ENCODE results near the gene CAPN15.
A peak's percentile ranks its signal among the peaks of the same experiment; 100 is the strongest.

DNA sequence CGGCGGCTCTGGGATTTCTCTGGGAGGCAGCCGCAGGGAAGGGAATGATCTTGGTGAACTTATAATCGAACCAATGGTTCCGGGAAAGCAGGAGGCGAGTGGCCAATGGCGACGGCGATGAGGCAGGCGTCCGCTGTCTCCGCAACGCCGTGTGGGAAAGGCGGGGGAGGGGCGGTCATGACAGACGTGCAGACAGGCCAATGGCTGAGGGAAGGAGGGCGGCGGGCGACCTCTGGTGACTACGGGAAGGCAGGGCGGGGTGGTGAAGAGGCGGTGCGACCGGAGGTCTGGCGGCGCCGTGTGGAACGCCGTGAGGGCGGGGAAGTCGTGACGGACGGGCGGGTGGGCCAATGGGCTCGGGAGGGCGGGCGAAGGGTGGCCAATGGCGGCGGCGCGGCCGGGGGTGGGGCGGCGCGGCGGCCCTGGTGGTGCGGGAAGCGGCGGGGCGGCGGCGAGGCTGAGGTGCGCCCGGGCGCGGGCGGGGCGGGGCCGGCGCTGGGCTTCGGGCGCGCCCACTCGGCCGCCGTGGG lies 62.2 kb downstream of the CAPN15 start, which contains the start of gene RAB40C:
- TF ChIP-seq POLR2A (IDR thresholded peaks at IDR 0.05) = peak in 1 of 2 donors; percentile 47
- TF ChIP-seq, protein P1, sequence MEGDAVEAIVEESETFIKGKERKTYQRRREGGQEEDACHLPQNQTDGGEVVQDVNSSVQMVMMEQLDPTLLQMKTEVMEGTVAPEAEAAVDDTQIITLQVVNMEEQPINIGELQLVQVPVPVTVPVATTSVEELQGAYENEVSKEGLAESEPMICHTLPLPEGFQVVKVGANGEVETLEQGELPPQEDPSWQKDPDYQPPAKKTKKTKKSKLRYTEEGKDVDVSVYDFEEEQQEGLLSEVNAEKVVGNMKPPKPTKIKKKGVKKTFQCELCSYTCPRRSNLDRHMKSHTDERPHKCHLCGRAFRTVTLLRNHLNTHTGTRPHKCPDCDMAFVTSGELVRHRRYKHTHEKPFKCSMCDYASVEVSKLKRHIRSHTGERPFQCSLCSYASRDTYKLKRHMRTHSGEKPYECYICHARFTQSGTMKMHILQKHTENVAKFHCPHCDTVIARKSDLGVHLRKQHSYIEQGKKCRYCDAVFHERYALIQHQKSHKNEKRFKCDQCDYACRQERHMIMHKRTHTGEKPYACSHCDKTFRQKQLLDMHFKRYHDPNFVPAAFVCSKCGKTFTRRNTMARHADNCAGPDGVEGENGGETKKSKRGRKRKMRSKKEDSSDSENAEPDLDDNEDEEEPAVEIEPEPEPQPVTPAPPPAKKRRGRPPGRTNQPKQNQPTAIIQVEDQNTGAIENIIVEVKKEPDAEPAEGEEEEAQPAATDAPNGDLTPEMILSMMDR (IDR thresholded peaks at IDR 0.05) = peak in 1 of 6 experiments; percentile 6

All from thyroid gland (tissue), 4 donors.